ENCODE measurements around the gene ISCA2. TPM values are rescaled to one million over a fixed set of nuclear protein-coding genes. Genes with fewer than 3 reads are reported as not detected.

ISCA2 gene
- total RNA-seq, 4 donors from 2014 or later = 4.1 to 32.4 (median 20.6) TPM

DNA sequence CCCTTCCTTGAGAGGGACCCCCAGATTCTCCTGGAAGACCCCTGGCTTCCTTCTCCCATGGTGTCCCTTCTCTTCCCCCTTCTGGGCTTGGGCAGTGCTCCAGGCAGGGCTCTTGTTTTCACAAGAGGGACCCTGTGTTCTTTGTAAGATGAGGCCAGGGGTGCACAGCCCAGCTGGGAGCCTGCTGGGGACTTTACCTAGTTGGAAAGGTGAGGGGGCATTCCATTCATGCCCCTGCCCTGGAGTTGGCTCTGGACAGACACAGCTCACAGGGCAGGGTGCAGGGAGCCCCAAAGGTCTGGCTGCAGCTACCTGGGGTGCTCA is 31.2 kb downstream of the ISCA2 start:
- in situ Hi-C loops (cut with MboI; ENCODE audit: low pct_ligation_motif_present in 1 of 4, low pct_unique_long_range_greater_than_20kb in 1 of 4, low sequenced_read_pairs in 3 of 4) = no loop called here
- no peaks in the 10 kb centered on the region for H3K4me1 ChIP-seq
- TF ChIP-seq EP300 (IDR thresholded peaks at IDR 0.05; ENCODE audit: low read depth) = no peak
- no peak for TF ChIP-seq POLR2AphosphoS5 (IDR thresholded peaks at IDR 0.05)
- TF ChIP-seq POLR2A (IDR thresholded peaks at IDR 0.05) = no peak
- TF ChIP-seq, protein P1, sequence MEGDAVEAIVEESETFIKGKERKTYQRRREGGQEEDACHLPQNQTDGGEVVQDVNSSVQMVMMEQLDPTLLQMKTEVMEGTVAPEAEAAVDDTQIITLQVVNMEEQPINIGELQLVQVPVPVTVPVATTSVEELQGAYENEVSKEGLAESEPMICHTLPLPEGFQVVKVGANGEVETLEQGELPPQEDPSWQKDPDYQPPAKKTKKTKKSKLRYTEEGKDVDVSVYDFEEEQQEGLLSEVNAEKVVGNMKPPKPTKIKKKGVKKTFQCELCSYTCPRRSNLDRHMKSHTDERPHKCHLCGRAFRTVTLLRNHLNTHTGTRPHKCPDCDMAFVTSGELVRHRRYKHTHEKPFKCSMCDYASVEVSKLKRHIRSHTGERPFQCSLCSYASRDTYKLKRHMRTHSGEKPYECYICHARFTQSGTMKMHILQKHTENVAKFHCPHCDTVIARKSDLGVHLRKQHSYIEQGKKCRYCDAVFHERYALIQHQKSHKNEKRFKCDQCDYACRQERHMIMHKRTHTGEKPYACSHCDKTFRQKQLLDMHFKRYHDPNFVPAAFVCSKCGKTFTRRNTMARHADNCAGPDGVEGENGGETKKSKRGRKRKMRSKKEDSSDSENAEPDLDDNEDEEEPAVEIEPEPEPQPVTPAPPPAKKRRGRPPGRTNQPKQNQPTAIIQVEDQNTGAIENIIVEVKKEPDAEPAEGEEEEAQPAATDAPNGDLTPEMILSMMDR (IDR thresholded peaks at IDR 0.05) = no peak
- no peak overlapping the region for H3K4me3 ChIP-seq
- H3K27ac ChIP-seq = no peak overlapping the region
- intact Hi-C loops (cut with DNase I; ENCODE audit: low total_unique reads) = no loop called here
- no peaks in the 10 kb centered on the region for H3K36me3 ChIP-seq
- no peaks in the 10 kb centered on the region for H3K9me3 ChIP-seq
- DNase-seq = no peak
- no peaks in the 10 kb centered on the region for H3K27me3 ChIP-seq

DNA sequence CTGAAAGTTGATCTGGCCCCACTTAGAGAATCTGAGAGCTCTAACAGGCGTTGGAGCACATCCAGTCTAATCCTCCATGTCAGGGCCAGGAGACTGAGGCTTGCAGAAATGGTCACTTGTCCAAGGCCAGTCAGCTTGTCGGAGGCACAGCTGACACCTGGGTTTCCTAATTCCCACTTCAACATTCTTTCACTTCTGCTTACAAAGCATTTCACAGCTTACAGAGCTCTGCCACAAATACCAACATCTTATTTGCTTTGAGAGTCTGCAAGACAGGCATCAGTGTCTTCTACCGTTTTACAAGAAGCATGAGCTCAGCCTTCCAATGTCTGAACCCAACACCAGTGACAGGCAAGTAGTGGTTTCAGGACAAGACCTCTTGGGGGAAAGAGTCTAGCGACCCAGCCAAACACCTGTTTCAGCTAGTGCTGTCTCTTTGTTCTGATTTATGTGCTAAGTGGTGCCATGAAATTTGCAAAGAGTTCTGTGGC is 31.8 kb downstream of the ISCA2 start:
- TF ChIP-seq EP300 (IDR thresholded peaks at IDR 0.05; ENCODE audit: low read depth) = no peak
- TF ChIP-seq POLR2A (IDR thresholded peaks at IDR 0.05) = no peak
- TF ChIP-seq POLR2AphosphoS5 (IDR thresholded peaks at IDR 0.05) = no peak
- TF ChIP-seq, protein P1 (IDR thresholded peaks at IDR 0.05) = no peak
- Histone ChIP-seq H3K4me3 (no peak overlapping the region), H3K4me1 (no peaks in the 10 kb centered on the region), H3K27me3 (no peaks in the 10 kb centered on the region), H3K36me3 (no peaks in the 10 kb centered on the region), H3K9me3 (no peaks in the 10 kb centered on the region), H3K27ac (no peak overlapping the region)
- intact Hi-C loops (cut with DNase I; ENCODE audit: low total_unique reads) (no loop called here), in situ Hi-C loops (cut with MboI; ENCODE audit: low pct_ligation_motif_present in 1 of 4, low pct_unique_long_range_greater_than_20kb in 1 of 4, low sequenced_read_pairs in 3 of 4) (no loop called here)
- no peak for DNase-seq
- WGBS, 2 donors (ENCODE audit: low coverage in 1 of 2) = 20 to 48% methylated on average over 1 to 4 of the region's 4 CpGs

DNA sequence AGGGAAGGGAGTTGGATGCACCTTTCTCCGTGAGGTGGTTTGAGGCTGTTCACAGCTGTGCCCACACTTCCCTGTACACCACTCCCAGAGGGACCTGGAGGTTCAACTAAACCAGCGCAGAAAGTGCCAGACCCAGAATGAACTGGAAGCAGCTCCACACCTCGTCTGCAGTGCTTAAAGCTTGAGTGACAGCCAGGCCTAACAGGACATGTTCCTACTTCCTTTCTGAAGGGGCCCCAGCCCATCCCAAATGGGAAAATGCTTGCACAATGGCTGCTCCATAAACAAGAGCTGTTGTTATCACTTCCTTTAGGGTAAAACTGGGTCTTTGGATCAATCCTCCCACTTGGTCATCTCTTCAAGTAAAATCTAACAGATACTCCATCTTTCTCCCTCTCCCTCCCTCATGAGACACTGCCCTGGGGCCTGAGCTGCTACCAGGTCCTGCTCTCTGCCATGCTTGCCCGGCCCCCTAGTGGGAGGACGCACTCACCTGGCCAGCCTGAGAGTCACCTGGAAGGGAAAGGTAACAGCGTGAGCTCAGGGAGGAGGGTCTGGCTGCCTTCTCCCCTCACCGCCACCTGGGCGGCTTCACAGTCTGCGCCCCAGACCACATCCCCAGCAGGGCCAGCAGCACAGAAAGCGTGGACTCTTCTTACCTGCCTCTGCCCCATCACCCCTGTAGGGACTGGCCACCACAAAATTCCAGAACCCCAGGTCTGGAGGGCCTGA is 33.5 kb downstream of the ISCA2 start:
- TF ChIP-seq, protein P1 (IDR thresholded peaks at IDR 0.05) = no peak
- TF ChIP-seq POLR2AphosphoS5 (IDR thresholded peaks at IDR 0.05) = no peak
- TF ChIP-seq EP300 (IDR thresholded peaks at IDR 0.05; ENCODE audit: low read depth) = no peak
- no peak for TF ChIP-seq POLR2A (IDR thresholded peaks at IDR 0.05)
- Histone ChIP-seq H3K9me3 (no peaks in the 10 kb centered on the region), H3K27ac (no peak overlapping the region), H3K4me1 (no peaks in the 10 kb centered on the region), H3K4me3 (no peak overlapping the region), H3K36me3 (no peaks in the 10 kb centered on the region), H3K27me3 (no peaks in the 10 kb centered on the region)
- intact Hi-C loops (cut with DNase I; ENCODE audit: low total_unique reads) = no loop called here
- in situ Hi-C loops (cut with MboI; ENCODE audit: low pct_ligation_motif_present in 1 of 4, low pct_unique_long_range_greater_than_20kb in 1 of 4, low sequenced_read_pairs in 3 of 4) = no loop called here
- WGBS, 2 donors (ENCODE audit: low coverage in 1 of 2) = 78% methylated on average over 10 of the region's 10 CpGs; no CpG with 5 or more reads in 1 of the 2 donors
- no peak for DNase-seq

DNA sequence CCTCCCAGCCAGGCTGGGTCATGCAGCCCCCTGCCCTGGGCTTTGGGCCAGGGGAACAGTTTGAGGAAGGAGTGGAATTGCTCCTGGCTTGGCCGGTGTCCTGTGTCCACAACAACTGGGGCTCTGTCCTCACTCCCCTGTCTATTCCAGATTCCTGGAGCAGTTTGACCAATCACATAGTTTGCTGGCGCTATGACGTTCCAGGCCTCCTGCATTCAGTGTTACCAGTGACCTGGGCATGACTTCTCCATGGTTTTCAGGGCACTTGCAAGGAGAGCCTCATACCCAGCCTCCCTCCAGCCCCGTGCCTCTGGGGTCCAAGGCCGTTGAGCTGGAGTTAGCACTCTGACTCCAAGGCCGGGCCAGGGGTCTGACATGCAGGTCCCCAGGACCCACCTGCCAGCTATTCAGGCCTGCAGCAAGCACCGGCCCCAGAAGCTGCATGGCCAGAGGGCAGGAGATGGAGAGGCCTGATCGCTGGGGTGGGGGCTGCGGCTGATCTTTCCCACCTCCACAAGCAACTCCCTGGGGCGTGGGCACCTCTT is 34.2 kb downstream of the ISCA2 start:
- Histone ChIP-seq H3K9me3 (no peaks in the 10 kb centered on the region), H3K4me1 (no peaks in the 10 kb centered on the region), H3K36me3 (no peaks in the 10 kb centered on the region), H3K4me3 (no peak overlapping the region), H3K27me3 (no peaks in the 10 kb centered on the region), H3K27ac (no peak overlapping the region)
- in situ Hi-C loops (cut with MboI; ENCODE audit: low pct_ligation_motif_present in 1 of 4, low pct_unique_long_range_greater_than_20kb in 1 of 4, low sequenced_read_pairs in 3 of 4) (no loop called here), intact Hi-C loops (cut with DNase I; ENCODE audit: low total_unique reads) (no loop called here)
- TF ChIP-seq, protein P1 (IDR thresholded peaks at IDR 0.05) = no peak
- TF ChIP-seq EP300 (IDR thresholded peaks at IDR 0.05; ENCODE audit: low read depth) = no peak
- TF ChIP-seq POLR2AphosphoS5 (IDR thresholded peaks at IDR 0.05) = no peak
- no peak for TF ChIP-seq POLR2A (IDR thresholded peaks at IDR 0.05)
- DNase-seq = no peak
- 75% methylated on average over 10 of the region's 10 CpGs; no CpG with 5 or more reads in 1 of the 2 donors for WGBS, 2 donors (ENCODE audit: low coverage in 1 of 2)
